HepG2 (cell line): ENCODE measurements around the gene RABGAP1. TPM values are rescaled to one million over a fixed set of nuclear protein-coding genes. Genes with fewer than 3 reads are reported as not detected.

Source experiments
- HES4 ChIP-seq: sonication (generic); formaldehyde crosslinking; IDR thresholded peaks from 2 replicates; pipeline ENCODE4 v1.9.0; 2021; ENCODE audit warnings: mild to moderate bottlenecking, missing genetic modification reagents, borderline replicate concordance
- ISX ChIP-seq: sonication (generic); formaldehyde crosslinking; conservative IDR thresholded peaks from 2 replicates; pipeline ENCODE4 v1.5.0; 2020; ENCODE audit warnings: missing genetic modification reagents
- KDM5A ChIP-seq: fragments of 200-600 bp; sonication (generic); IDR thresholded peaks from 2 replicates; pipeline ENCODE4 v1.7.0; 2018; ENCODE audit warnings: antibody characterized with exemption, mild to moderate bottlenecking, low read length, borderline replicate concordance
- KLF12 ChIP-seq: sonication (generic); formaldehyde crosslinking; IDR thresholded peaks from 2 replicates; pipeline ENCODE4 v1.4.0; 2020; ENCODE audit warnings: missing genetic modification reagents, borderline replicate concordance
- NFE2 ChIP-seq: sonication (generic); formaldehyde crosslinking; IDR thresholded peaks from 2 replicates; pipeline ENCODE4 v1.4.0; 2020; ENCODE audit warnings: missing genetic modification reagents
- NFRKB ChIP-seq: fragments of 450-650 bp; IDR thresholded peaks from 2 replicates; pipeline ENCODE4 v1.6.1; 2017
- PCBP1 ChIP-seq: fragments of 200-400 bp; formaldehyde crosslinking; IDR thresholded peaks from 2 replicates; pipeline ENCODE4 v1.6.1; 2017; ENCODE audit warnings: mild to moderate bottlenecking, low read depth, low read length, borderline replicate concordance
- polyA plus RNA-seq, 8 experiments: library from polyadenylated mRNA; depleted of rRNA in 3 of 8; stranded (reverse) in 7 of 8; unstranded in 1 of 8; fragments of >200 nt; fragmentation: Illumina TruSeq in 4 of 8; extraction: Trizol in 4 of 8; gene quantifications; 2 replicates each; pipeline versions ENCODE4 v1.2.1 to v1.2.3, GENCODE V29; 2011 to 2016; ENCODE audit warnings: low read depth in 4 of 8, missing spikeins in 1 of 8, mixed read lengths in 1 of 8; ENCODE audit not compliant: insufficient read depth in 1 of 8
- total RNA-seq, 5 experiments: library from RNA; depleted of rRNA; stranded (reverse); fragments of >200 nt; fragmentation: Illumina TruSeq; extraction: Trizol; gene quantifications; 2 replicates each; pipeline ENCODE4 v1.2.3, GENCODE V29; 2016; ENCODE audit warnings: low read depth in 1 of 5
- TF ChIP-seq, protein P1 (sequence below), 2 experiments: fragments of 450-650 bp in 1 of 2; sonication (generic) in 1 of 2; formaldehyde crosslinking; IDR thresholded peaks; 2 replicates each; pipeline versions ENCODE4 v1.5.0 to v1.8.0; 2020 to 2022; ENCODE audit warnings: mild to moderate bottlenecking in 1 of 2, missing genetic modification reagents in 1 of 2
- TF ChIP-seq, protein P2 (sequence below): fragments of 450-650 bp; IDR thresholded peaks from 2 replicates; pipeline ENCODE4 v1.6.1; 2017; ENCODE audit warnings: mild to moderate bottlenecking
- TF ChIP-seq, protein P3 (sequence below): sonication (generic); formaldehyde crosslinking; IDR thresholded peaks from 2 replicates; pipeline ENCODE4 v1.4.0; 2020; ENCODE audit warnings: missing genetic modification reagents, borderline replicate concordance
- TF ChIP-seq, protein P4 (sequence below): sonication (generic); formaldehyde crosslinking; IDR thresholded peaks from 2 replicates; pipeline ENCODE4 v1.4.0; 2020; ENCODE audit warnings: mild to moderate bottlenecking, missing genetic modification reagents
- TF ChIP-seq, protein P5 (sequence below), 2 experiments: sonication (generic) in 1 of 2; formaldehyde crosslinking in 1 of 2; IDR thresholded peaks; 2 replicates each; pipeline versions ENCODE4 v1.6.1 to v1.9.0; 2014 to 2022; ENCODE audit warnings: antibody characterized with exemption in 1 of 2, borderline replicate concordance in 1 of 2, inconsistent platforms in 1 of 2, low read depth in 1 of 2, missing genetic modification reagents in 1 of 2

The RABGAP1 gene
- total and polyA plus RNA-seq, 2 of the 13 experiments (the other 11 are each of a cell fraction or from before 2014, with no cell fraction given): 19.1 to 19.3 TPM

DNA sequence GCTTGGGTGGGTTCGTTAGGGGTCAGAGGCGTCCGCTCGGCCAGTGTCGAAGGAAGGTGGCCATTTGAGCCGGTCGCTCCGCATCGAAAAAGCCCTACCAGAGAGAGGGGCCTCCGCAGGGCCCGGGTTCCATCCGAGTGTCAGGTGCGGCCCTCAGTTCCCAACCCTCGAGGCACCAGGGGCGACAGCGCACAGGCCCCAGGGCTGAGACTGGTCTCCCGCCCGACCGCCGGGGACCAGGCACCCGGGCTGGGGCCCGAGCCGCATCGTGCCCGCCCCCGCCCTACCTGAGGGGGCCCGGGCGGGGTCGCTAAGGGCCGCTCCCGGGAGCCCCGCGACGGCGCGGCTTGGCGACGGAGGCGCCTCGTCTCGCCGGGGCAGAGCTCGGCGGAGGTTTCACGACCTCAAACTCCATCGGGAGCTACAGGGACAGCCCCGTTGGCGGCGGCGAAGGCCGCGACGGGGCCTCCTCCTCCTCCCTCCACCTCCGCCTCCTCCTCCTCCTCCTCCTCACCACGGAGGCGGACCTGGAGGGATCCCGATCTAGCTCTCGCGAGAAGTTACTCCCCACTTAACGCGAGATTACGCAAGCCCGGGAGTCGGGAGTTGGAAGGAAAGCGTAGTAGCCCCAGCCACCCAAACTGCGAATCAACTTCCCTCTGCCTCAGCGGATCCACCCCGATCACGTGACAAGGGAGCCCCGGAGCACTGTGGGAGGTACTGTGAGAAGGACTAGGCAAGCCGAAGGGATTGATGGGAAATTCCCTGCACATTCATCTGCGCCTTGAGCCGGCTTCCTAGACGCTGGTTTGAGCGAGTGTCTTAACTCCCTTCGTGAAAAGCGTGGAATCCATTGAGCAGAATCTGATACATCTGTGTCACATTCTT is 35.8 kb upstream of the RABGAP1 start, which contains the start of gene RC3H2 (continued):
- TF ChIP-seq KDM5A (peak; percentile 75; the same call in 1 of the 2 replicates), NFRKB (no peak), NFE2 (CRISPR knock-in tag) (no peak), ISX (CRISPR knock-in tag) (no peak), PCBP1 (0 out of 2 replicates have a peak, but pooled peaks have one; percentile 78), KLF12 (peak; percentile 59; the same call in 1 of the 2 replicates), HES4 (CRISPR knock-in tag) (no peak)
- TF ChIP-seq, protein P1, sequence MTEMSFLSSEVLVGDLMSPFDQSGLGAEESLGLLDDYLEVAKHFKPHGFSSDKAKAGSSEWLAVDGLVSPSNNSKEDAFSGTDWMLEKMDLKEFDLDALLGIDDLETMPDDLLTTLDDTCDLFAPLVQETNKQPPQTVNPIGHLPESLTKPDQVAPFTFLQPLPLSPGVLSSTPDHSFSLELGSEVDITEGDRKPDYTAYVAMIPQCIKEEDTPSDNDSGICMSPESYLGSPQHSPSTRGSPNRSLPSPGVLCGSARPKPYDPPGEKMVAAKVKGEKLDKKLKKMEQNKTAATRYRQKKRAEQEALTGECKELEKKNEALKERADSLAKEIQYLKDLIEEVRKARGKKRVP (CRISPR knock-in tag; IDR thresholded peaks at IDR 0.05): peak in 1 of 2 experiments; percentile 60; a peak in 2 of 4 replicates
- TF ChIP-seq, protein P2, sequence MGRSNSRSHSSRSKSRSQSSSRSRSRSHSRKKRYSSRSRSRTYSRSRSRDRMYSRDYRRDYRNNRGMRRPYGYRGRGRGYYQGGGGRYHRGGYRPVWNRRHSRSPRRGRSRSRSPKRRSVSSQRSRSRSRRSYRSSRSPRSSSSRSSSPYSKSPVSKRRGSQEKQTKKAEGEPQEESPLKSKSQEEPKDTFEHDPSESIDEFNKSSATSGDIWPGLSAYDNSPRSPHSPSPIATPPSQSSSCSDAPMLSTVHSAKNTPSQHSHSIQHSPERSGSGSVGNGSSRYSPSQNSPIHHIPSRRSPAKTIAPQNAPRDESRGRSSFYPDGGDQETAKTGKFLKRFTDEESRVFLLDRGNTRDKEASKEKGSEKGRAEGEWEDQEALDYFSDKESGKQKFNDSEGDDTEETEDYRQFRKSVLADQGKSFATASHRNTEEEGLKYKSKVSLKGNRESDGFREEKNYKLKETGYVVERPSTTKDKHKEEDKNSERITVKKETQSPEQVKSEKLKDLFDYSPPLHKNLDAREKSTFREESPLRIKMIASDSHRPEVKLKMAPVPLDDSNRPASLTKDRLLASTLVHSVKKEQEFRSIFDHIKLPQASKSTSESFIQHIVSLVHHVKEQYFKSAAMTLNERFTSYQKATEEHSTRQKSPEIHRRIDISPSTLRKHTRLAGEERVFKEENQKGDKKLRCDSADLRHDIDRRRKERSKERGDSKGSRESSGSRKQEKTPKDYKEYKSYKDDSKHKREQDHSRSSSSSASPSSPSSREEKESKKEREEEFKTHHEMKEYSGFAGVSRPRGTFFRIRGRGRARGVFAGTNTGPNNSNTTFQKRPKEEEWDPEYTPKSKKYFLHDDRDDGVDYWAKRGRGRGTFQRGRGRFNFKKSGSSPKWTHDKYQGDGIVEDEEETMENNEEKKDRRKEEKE: no peak
- TF ChIP-seq, protein P3, sequence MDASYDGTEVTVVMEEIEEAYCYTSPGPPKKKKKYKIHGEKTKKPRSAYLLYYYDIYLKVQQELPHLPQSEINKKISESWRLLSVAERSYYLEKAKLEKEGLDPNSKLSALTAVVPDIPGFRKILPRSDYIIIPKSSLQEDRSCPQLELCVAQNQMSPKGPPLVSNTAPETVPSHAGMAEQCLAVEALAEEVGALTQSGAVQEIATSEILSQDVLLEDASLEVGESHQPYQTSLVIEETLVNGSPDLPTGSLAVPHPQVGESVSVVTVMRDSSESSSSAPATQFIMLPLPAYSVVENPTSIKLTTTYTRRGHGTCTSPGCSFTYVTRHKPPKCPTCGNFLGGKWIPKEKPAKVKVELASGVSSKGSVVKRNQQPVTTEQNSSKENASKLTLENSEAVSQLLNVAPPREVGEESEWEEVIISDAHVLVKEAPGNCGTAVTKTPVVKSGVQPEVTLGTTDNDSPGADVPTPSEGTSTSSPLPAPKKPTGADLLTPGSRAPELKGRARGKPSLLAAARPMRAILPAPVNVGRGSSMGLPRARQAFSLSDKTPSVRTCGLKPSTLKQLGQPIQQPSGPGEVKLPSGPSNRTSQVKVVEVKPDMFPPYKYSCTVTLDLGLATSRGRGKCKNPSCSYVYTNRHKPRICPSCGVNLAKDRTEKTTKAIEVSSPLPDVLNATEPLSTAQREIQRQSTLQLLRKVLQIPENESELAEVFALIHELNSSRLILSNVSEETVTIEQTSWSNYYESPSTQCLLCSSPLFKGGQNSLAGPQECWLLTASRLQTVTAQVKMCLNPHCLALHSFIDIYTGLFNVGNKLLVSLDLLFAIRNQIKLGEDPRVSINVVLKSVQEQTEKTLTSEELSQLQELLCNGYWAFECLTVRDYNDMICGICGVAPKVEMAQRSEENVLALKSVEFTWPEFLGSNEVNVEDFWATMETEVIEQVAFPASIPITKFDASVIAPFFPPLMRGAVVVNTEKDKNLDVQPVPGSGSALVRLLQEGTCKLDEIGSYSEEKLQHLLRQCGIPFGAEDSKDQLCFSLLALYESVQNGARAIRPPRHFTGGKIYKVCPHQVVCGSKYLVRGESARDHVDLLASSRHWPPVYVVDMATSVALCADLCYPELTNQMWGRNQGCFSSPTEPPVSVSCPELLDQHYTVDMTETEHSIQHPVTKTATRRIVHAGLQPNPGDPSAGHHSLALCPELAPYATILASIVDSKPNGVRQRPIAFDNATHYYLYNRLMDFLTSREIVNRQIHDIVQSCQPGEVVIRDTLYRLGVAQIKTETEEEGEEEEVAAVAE (CRISPR knock-in tag): peak; percentile 71; the same call in 1 of the 2 replicates
- TF ChIP-seq, protein P4, sequence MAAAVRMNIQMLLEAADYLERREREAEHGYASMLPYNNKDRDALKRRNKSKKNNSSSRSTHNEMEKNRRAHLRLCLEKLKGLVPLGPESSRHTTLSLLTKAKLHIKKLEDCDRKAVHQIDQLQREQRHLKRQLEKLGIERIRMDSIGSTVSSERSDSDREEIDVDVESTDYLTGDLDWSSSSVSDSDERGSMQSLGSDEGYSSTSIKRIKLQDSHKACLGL (CRISPR knock-in tag): peak; percentile 80
- TF ChIP-seq, protein P5, sequence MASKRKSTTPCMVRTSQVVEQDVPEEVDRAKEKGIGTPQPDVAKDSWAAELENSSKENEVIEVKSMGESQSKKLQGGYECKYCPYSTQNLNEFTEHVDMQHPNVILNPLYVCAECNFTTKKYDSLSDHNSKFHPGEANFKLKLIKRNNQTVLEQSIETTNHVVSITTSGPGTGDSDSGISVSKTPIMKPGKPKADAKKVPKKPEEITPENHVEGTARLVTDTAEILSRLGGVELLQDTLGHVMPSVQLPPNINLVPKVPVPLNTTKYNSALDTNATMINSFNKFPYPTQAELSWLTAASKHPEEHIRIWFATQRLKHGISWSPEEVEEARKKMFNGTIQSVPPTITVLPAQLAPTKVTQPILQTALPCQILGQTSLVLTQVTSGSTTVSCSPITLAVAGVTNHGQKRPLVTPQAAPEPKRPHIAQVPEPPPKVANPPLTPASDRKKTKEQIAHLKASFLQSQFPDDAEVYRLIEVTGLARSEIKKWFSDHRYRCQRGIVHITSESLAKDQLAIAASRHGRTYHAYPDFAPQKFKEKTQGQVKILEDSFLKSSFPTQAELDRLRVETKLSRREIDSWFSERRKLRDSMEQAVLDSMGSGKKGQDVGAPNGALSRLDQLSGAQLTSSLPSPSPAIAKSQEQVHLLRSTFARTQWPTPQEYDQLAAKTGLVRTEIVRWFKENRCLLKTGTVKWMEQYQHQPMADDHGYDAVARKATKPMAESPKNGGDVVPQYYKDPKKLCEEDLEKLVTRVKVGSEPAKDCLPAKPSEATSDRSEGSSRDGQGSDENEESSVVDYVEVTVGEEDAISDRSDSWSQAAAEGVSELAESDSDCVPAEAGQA (IDR thresholded peaks at IDR 0.05; ENCODE audit: low read depth): no peak
- TF ChIP-seq, protein P5 (CRISPR knock-in tag; IDR thresholded peaks at IDR 0.05; ENCODE audit: borderline replicate concordance): peak; percentile 38
